ENCODE measurements around the gene MACROD2.

GRCh38 chr20:15345287-15345686 is 1350.0 kb downstream of the MACROD2 start:
- TF ChIP-seq, protein P1, sequence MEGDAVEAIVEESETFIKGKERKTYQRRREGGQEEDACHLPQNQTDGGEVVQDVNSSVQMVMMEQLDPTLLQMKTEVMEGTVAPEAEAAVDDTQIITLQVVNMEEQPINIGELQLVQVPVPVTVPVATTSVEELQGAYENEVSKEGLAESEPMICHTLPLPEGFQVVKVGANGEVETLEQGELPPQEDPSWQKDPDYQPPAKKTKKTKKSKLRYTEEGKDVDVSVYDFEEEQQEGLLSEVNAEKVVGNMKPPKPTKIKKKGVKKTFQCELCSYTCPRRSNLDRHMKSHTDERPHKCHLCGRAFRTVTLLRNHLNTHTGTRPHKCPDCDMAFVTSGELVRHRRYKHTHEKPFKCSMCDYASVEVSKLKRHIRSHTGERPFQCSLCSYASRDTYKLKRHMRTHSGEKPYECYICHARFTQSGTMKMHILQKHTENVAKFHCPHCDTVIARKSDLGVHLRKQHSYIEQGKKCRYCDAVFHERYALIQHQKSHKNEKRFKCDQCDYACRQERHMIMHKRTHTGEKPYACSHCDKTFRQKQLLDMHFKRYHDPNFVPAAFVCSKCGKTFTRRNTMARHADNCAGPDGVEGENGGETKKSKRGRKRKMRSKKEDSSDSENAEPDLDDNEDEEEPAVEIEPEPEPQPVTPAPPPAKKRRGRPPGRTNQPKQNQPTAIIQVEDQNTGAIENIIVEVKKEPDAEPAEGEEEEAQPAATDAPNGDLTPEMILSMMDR (IDR thresholded peaks at IDR 0.05): no peak
- no peak for TF ChIP-seq POLR2A (IDR thresholded peaks at IDR 0.05)

All from body of pancreas (tissue), 4 donors.